ENCODE results near the gene SPATA1. TPM values are rescaled to one million over a fixed set of nuclear protein-coding genes. Genes with fewer than 3 reads are reported as not detected.

SPATA1 gene
- polyA plus RNA-seq, 3 donors = 0.40 to 1.9 (median 0.43) TPM

DNA sequence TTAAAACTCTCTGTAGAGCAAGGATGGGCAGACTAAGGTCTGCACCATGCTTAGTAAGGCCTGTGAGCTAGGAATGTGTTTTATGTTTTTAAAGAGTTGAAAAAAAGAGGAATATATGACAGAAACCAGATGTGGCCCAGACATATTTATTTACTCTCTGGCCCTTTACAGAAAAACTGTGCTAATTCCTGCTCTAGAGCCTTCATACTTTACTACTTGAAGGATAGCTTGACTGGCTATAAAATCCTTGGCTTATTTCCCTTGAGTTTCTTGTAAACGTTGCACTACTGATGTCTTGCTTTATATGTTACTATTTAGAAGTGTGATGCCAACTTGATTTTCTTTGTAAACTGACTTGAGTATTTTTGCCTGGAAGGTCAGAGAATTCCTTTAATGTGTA is 34.6 kb downstream of the SPATA1 start:
- Histone ChIP-seq H2AFZ (ENCODE audit: insufficient read depth, low read depth, low read length, poor library complexity, severe bottlenecking) (no peak overlapping the region), H3K27me3 (ENCODE audit: control insufficient read depth in 2 of 2, insufficient read depth in 2 of 2, low read length in 2 of 2) (no peaks in the 10 kb centered on the region), H4K20me1 (ENCODE audit: insufficient read depth, low read length) (no peaks in the 10 kb centered on the region), H3K4me1 (ENCODE audit: control insufficient read depth in 1 of 2, insufficient read depth in 2 of 2, low read length in 2 of 2) (no peaks in the 10 kb centered on the region), H3K79me2 (ENCODE audit: insufficient read depth, low read length) (no peaks in the 10 kb centered on the region), H3K4me2 (replicated peaks; ENCODE audit: extremely low read depth, low read length, poor library complexity, severe bottlenecking) (no peak overlapping the region), H3K27ac (ENCODE audit: low read depth in 1 of 2, low read length in 2 of 2) (no peak overlapping the region), H3K9me3 (replicated peaks in 1 of 2; ENCODE audit: control insufficient read depth in 1 of 2, insufficient read depth in 1 of 2, low read length in 2 of 2) (no peaks in the 10 kb centered on the region), H3K36me3 (replicated peaks in 1 of 2; ENCODE audit: control insufficient read depth in 1 of 2, insufficient read depth in 2 of 2, low read length in 2 of 2) (peaks cover 24 to 64% of the 10 kb centered on the region in 2 donors), H3K9ac (ENCODE audit: insufficient read depth, low read length, poor library complexity, severe bottlenecking) (no peak overlapping the region), H3K4me3 (replicated peaks in 1 of 3; ENCODE audit: low read depth in 2 of 3, low read length in 3 of 3) (no peak overlapping the region)
- intact Hi-C loops (cut with micrococcal nuclease) = no loop called here
- WGBS (ENCODE audit: insufficient coverage) = no CpG with 5 or more reads among the region's 1 CpG
- H3K27me3 Mint-ChIP-seq (ENCODE audit: low read depth in 3 of 3) = no peaks in the 10 kb centered on the region
- H3K4me3 Mint-ChIP-seq = no peak overlapping the region
- no peaks in the 10 kb centered on the region for H3K4me1 Mint-ChIP-seq
- peaks cover 47 to 63% of the 10 kb centered on the region in 2 donors for H3K36me3 Mint-ChIP-seq
- DNase-seq = no peak
- H3K27ac Mint-ChIP-seq = no peak overlapping the region
- no peaks in the 10 kb centered on the region for H3K9me3 Mint-ChIP-seq
- TF ChIP-seq, protein P1, sequence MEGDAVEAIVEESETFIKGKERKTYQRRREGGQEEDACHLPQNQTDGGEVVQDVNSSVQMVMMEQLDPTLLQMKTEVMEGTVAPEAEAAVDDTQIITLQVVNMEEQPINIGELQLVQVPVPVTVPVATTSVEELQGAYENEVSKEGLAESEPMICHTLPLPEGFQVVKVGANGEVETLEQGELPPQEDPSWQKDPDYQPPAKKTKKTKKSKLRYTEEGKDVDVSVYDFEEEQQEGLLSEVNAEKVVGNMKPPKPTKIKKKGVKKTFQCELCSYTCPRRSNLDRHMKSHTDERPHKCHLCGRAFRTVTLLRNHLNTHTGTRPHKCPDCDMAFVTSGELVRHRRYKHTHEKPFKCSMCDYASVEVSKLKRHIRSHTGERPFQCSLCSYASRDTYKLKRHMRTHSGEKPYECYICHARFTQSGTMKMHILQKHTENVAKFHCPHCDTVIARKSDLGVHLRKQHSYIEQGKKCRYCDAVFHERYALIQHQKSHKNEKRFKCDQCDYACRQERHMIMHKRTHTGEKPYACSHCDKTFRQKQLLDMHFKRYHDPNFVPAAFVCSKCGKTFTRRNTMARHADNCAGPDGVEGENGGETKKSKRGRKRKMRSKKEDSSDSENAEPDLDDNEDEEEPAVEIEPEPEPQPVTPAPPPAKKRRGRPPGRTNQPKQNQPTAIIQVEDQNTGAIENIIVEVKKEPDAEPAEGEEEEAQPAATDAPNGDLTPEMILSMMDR (IDR thresholded peaks at IDR 0.05) = no peak

DNA sequence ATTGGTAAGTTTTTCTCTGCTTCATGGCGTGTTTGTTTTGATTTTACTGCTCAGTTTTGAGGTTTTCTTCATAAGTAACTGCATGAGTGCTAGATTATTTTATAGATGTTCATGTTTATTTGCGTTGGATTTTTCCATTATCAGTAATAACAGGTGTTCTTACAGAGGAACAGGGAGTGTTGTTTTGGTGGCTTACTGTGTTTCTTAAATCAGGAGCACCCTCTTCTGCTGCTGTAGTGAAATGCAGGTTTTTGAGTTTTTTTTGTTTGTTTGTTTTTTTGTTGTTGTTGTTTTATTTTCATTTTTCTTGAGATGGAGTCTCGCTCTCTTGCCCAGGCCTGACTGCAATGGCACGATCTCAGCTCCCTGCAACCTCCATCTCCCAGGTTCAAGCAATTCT is 35.5 kb downstream of the SPATA1 start:
- peaks cover 25 to 69% of the 10 kb centered on the region in 2 donors for H3K36me3 ChIP-seq (replicated peaks in 1 of 2; ENCODE audit: control insufficient read depth in 1 of 2, insufficient read depth in 2 of 2, low read length in 2 of 2)
- TF ChIP-seq, protein P1 (IDR thresholded peaks at IDR 0.05) = peak; percentile 43
- Mint-ChIP-seq H3K36me3 (peaks cover 49 to 66% of the 10 kb centered on the region in 2 donors), H3K27ac (peak overlapping the region in 3 of 7 donors; percentile 7 to 46 (median 19)), H3K4me3 (no peak overlapping the region), H3K4me1 (no peaks in the 10 kb centered on the region), H3K9me3 (no peaks in the 10 kb centered on the region), H3K27me3 (ENCODE audit: low read depth in 3 of 3) (no peaks in the 10 kb centered on the region)
- H4K20me1 ChIP-seq (ENCODE audit: insufficient read depth, low read length) = no peaks in the 10 kb centered on the region
- peak in 1 of 3 donors; percentile 3 for DNase-seq
- H3K27ac ChIP-seq (ENCODE audit: low read depth in 1 of 2, low read length in 2 of 2) = no peak overlapping the region
- H3K9me3 ChIP-seq (replicated peaks in 1 of 2; ENCODE audit: control insufficient read depth in 1 of 2, insufficient read depth in 1 of 2, low read length in 2 of 2) = no peaks in the 10 kb centered on the region
- WGBS (ENCODE audit: insufficient coverage) = no CpG with 5 or more reads among the region's 4 CpGs
- H3K4me2 ChIP-seq (replicated peaks; ENCODE audit: extremely low read depth, low read length, poor library complexity, severe bottlenecking) = no peak overlapping the region
- no peak overlapping the region for H3K9ac ChIP-seq (ENCODE audit: insufficient read depth, low read length, poor library complexity, severe bottlenecking)
- H3K4me3 ChIP-seq (replicated peaks in 1 of 3; ENCODE audit: low read depth in 2 of 3, low read length in 3 of 3) = no peak overlapping the region
- no peaks in the 10 kb centered on the region for H3K27me3 ChIP-seq (ENCODE audit: control insufficient read depth in 2 of 2, insufficient read depth in 2 of 2, low read length in 2 of 2)
- no peaks in the 10 kb centered on the region for H3K4me1 ChIP-seq (ENCODE audit: control insufficient read depth in 1 of 2, insufficient read depth in 2 of 2, low read length in 2 of 2)
- no peak overlapping the region for H2AFZ ChIP-seq (ENCODE audit: insufficient read depth, low read depth, low read length, poor library complexity, severe bottlenecking)
- H3K79me2 ChIP-seq (ENCODE audit: insufficient read depth, low read length) = no peaks in the 10 kb centered on the region
- intact Hi-C loops (cut with micrococcal nuclease) = no loop called here
